NAMALWA (cell line): ENCODE measurements around the gene C6orf89.
"Not testable (repeated sequence)": the region's sequence is repeated elsewhere in the genome, so short reads cannot be mapped to it uniquely, and the experiment has no call there.

Source experiments
- DNase-seq: peaks from one replicate; pipeline ENCODE4 v3.0.0-alpha.2; 2015; ENCODE audit warnings: low spot score

C6orf89 gene

GRCh38 chr6:36949076-36949475 lies 63.3 kb downstream of the C6orf89 start:
- DNase-seq, result not testable (repeated sequence)

DNA sequence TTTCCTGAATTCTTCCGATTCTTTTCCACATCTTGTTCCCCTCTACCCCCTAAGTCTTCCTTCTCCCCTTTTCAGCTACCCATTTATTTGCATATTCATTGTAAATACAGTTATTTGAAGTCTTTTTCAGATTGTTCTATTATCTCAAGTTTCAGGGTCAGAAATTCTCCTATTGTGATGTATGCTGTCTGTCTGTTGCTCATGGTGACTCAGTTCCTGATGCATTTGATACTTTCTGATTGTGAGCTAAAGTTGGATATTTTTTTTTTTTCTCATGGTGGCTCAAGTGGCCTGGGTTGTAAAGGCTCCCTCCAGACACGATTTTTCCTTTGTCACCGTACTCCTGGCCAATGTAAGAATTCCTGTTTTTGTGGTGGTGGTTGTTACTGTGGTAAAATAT lies 63.9 kb downstream of the C6orf89 start:
- no peak for DNase-seq

DNA sequence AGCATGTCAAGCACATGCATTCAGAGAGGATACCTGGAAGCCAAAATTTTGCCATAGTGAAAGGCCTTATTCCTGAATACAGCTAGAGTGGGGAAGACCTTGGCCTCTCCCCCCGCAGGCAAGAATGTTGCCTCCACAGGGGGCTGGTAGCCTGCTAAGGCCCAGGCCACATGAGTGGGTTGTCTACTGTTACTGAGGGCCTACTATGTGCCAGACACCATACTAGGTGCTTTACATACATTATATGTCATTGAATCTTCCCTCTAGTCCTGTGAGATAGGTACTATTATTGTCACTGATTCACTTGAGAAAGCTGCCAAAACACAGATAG lies 68.1 kb downstream of the C6orf89 start:
- no peak for DNase-seq

DNA sequence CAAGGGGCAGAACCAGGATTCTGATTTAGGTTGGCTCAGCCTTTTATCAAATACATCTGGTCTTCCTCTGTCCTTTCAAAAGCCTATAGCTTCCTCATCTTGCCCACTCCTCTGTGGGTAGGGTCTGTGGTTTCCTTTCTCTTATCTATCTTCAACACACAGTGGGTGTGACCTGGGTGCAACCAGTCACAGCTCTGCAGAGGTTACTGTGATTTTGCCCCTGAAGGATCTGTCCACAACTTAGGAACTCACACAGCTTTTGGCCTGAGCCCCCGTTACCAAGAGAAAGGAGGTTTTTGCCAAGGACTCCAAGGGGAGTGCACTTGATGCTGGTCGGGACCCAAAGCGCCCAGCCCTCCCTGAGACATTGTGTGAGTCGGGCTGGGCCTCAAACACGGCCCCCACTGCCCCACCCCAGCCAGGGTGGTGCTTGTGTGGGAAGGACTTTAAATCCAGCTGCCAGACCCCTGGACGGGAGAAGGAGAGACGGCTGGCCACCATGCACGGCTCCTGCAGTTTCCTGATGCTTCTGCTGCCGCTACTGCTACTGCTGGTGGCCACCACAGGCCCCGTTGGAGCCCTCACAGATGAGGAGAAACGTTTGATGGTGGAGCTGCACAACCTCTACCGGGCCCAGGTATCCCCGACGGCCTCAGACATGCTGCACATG lies 68.6 kb downstream of the C6orf89 start, which contains the start of gene PI16:
PI16 (plus strand) TSS at position 477 of the 670 bp plus-strand sequence; CDS start at position 500, 23 bp downstream.
- no peak for DNase-seq

- DNase-seq, result no peak
These were observed 69.4 kb downstream of the C6orf89 start for GRCh38 chr6:36955136-36955535.

- DNase-seq, result no peak
These were observed 70.1 kb downstream of the C6orf89 start for GRCh38 chr6:36955671-36956445.

GRCh38 chr6:36956446-36956820 lies 70.7 kb downstream of the C6orf89 start:
- DNase-seq, result no peak

- DNase-seq, result no peak
These were observed 72.1 kb downstream of the C6orf89 start for GRCh38 chr6:36957773-36958271.

DNA sequence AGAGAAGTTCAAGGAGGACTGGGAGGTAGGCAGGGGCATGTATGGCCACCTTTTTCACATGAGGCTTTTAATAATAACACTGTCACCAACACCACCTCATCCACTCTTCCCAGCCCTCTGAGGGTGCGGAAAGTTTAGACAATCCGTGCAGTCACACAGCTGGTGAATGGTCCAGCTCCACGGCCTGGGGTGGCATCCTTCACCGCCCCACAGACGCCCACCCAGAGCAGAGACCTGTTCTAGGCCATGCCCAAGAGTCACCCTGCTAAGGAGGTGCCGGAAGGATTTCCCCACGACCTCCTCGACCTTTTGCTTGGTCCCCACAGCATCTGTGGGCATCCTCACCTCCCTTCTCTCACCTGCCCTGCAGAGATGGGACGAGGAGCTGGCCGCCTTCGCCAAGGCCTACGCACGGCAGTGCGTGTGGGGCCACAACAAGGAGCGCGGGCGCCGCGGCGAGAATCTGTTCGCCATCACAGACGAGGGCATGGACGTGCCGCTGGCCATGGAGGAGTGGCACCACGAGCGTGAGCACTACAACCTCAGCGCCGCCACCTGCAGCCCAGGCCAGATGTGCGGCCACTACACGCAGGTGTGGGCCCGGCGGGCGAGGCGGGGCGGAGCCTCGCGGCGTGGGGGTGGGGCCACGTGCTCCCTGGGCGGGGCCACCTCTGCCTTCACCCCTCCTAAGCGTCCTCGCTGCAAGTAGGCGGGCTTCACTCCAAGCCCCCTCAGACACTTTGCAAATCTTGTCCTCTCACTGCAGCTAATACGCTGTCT lies 73.2 kb downstream of the C6orf89 start:
- no peak for DNase-seq

DNA sequence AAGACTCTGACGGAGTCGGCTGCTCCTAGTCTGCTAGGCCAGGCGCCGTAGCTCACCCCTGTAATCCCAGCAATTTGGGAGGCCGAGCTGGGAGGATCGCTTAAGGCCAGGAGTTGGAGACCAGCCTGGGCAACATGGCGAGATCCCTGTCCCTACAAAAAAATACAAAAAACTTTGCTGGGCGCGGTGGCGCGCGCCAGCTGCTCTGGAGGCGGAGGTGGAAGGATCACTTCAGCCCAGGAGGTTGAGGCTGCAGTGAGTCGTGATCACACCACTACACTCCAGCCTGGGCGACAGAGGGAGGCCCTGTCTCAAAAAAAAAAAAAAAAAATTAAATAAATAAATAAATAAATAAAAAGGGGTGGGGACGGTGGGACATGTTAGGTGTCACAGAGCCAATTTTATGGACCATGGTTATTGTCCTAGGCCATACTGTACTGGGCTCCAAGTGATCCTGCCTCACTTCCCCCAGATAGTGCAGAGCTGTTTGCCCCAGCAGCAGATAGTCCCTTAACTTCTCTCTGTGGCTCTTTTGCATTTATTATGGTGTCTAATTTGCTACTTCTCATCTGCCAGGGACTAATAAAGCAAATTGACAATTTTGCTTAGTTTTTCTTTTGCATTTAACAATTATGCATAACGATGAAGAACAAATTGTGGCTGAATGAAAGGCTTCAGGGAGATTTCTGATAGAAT lies 74.0 kb downstream of the C6orf89 start:
- no peak for DNase-seq

GRCh38 chr6:36961441-36962435 lies 76.0 kb downstream of the C6orf89 start:
- DNase-seq, result no peak

DNA sequence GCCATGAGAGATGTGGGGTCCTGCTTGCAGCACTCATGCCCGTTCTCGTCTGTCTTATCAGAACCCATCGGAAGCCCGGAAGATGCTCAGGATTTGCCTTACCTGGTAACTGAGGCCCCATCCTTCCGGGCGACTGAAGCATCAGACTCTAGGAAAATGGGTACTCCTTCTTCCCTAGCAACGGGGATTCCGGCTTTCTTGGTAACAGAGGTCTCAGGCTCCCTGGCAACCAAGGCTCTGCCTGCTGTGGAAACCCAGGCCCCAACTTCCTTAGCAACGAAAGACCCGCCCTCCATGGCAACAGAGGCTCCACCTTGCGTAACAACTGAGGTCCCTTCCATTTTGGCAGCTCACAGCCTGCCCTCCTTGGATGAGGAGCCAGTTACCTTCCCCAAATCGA lies 77.1 kb downstream of the C6orf89 start:
- DNase-seq, result peak; percentile 82

- DNase-seq, result peak; percentile 88
These were observed 77.9 kb downstream of the C6orf89 start for GRCh38 chr6:36963451-36964290.

GRCh38 chr6:36964349-36964748 lies 78.6 kb downstream of the C6orf89 start:
- no peak for DNase-seq

DNA sequence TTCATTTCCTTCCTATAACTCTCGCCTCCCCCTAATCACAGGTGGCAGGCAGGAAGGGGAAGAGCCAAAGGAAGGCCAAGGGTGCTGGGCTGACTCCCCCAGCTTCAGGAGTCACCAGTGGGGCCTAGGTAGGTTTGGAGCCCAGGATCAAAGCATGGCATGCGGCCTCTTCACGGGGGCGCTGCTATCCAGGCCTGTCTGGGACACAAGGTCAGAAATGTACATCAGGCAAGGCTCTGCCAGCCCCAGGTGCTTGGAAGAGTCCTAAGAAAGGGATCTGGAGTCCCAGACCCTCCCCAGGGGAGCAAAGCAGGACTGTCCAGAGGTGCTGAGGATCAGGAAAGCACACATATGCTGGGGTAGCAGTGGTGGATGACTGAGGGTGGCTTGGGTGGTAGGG lies 79.2 kb downstream of the C6orf89 start:
- DNase-seq, result no peak

GRCh38 chr6:36967301-36967700 lies 81.5 kb downstream of the C6orf89 start:
- no peak for DNase-seq

DNA sequence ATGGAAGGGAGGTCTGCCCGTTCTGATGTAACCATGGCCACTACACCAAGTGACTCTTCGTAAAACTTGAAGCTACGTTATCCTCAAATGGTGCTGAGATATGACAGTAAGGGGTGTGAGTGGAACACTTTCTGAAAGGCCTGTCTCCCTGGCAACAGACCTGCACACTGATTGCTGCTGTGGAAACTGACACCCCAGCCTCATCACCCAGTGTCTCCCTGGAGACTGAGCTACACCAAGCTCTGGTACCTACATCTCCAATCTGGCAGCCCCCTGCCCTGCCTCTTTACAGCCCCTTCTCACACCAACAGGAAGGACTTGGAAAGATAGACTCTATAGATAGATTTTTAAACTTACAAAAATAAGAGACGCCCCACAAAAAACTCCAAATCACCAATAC lies 82.0 kb downstream of the C6orf89 start:
- DNase-seq, result no peak

GRCh38 chr6:36968266-36968977 lies 82.7 kb downstream of the C6orf89 start:
- DNase-seq, result no peak

GRCh38 chr6:36969240-36969691 lies 83.5 kb downstream of the C6orf89 start:
- DNase-seq, result no peak
